A673 (cell line): ENCODE measurements around the gene DAD1.

ENCODE experiments used
- EZH2 ChIP-seq: fragments of 200-600 bp; sonication (generic); IDR thresholded peaks from 2 replicates; pipeline ENCODE4 v1.6.1; 2017; ENCODE audit warnings: borderline replicate concordance, low read depth, mild to moderate bottlenecking, mixed read lengths, antibody characterized with exemption, low read length; ENCODE audit not compliant: poor library complexity, severe bottlenecking
- TF ChIP-seq, protein P1 (sequence below): fragments of 300-800, 200-600 bp; sonication (generic); conservative IDR thresholded peaks from 2 replicates; pipeline ENCODE4 v1.5.1; 2017; ENCODE audit warnings: low read depth, mild to moderate bottlenecking, antibody characterized with exemption, low read length, moderate library complexity, mixed read lengths

GRCh38 chr14:22569106-22569736 is 19.8 kb downstream of the DAD1 start:
- TF ChIP-seq, protein P1, sequence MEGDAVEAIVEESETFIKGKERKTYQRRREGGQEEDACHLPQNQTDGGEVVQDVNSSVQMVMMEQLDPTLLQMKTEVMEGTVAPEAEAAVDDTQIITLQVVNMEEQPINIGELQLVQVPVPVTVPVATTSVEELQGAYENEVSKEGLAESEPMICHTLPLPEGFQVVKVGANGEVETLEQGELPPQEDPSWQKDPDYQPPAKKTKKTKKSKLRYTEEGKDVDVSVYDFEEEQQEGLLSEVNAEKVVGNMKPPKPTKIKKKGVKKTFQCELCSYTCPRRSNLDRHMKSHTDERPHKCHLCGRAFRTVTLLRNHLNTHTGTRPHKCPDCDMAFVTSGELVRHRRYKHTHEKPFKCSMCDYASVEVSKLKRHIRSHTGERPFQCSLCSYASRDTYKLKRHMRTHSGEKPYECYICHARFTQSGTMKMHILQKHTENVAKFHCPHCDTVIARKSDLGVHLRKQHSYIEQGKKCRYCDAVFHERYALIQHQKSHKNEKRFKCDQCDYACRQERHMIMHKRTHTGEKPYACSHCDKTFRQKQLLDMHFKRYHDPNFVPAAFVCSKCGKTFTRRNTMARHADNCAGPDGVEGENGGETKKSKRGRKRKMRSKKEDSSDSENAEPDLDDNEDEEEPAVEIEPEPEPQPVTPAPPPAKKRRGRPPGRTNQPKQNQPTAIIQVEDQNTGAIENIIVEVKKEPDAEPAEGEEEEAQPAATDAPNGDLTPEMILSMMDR, result no peak
- TF ChIP-seq EZH2, result no peak
